Globus pallidus (tissue), 1 donor: ENCODE measurements around the gene RNASEH2B.

Source experiments
- DNase-seq: peaks from one replicate; pipeline ENCODE4 v3.0.0-alpha.2; 2015; ENCODE audit warnings: low spot score

RNASEH2B gene

DNA sequence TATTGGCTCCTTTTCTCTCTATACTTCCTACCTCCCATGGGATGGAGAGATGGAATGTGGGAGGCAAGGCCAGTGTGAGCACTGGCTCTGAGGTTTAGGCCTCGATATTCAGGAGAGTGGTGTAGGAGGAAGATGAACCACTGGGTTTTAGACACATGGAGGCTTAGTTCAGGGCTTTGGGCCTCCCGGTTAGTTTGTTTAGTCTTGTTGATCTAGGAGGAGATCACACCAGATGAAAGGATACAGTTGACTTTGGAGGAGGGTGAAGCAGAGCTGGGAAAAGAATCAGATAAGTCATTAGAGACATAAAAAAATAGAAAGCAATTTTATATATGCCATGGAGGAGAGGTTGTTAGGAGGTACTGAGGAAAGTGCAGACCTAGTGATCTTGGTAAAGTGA is 30.9 kb downstream of the RNASEH2B start:
- DNase-seq = no peak

DNA sequence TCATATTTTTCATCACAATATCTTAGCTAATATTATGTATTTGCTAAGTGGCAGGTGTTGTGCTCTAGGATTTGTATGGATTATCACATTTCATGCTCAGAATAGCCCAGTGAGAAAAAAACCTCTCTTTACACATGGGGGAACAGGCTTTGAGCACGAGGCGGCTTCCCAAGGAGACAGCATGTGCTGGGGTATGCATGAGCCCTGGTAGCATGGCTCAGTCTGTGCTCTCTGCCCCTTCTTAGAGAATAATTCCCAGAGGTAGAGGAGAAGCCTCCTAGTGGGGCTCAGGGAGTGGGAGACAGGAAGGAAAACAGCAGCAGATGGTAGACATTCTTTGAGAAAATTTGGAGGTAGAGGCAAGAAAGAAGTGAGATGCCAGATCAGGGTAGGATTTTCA is 31.6 kb downstream of the RNASEH2B start:
- no peak for DNase-seq

DNA sequence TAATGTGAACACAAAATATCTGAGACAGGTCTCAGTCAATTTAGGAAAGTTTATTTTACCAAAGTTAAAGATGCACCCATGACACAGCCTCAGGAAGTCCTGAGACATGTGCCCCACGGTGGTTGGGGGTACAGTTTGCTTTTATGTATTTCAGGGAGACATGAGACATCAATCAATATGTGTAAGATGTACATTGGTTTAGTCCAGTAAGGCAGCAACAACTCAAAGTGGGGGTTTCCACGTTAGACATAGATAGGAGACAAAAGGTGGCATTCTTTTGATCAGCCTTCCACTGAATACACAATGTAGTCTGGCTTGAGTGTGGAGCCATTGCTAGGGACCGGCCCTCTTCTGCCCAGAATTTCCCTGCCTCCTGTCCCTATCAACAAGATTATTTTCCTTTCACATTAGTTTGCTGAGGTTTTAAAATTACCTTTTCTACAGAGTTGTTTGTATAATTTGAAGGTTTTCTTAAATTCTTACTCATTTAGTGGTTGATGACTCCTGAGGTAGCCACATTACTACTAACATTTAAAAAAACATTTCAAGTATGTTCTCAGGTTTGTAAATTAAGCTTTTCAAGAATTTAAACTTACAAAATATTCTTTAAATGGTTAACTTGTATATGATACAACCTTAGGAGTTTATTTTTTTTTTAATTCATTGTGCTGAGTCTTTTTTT is 33.2 kb downstream of the RNASEH2B start:
- DNase-seq = no peak

DNA sequence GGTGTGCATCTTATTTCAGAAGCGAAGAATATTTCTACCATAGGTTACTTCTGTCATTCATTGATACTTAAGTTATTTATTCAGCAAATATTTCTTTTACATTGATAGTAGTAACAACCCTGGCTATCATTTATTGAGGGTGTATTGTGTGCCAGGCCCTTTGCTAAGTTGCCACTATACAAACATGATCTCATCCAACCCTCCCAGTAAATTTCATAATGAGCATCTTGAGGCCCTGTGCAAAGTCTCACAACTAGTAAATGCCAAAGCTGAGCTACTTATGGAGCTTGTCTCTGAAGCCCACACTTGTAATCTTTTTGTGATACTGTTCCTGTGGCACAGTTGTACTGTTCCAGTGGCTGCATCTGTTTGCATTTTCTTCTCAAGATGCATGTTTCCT is 36.1 kb downstream of the RNASEH2B start:
- DNase-seq = no peak

DNA sequence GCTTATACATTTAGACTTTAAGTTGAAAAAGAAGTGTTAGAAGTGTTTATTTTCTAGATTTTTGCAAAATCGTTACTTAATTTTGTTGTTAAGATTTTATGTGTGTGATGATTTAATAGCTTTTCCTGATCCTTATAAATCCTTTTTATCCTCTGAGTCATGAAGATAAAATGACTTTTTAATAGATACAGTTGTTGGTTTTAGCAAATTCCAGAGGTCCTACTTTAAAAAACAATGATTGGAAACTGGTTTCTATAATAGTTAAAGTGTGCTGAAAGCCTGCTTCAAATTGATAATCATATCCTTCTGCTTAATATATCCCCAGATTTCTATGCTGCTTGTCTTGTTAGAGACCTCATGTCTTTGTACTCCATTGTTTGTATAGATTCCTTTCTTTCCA is 39.0 kb downstream of the RNASEH2B start:
- DNase-seq = no peak

DNA sequence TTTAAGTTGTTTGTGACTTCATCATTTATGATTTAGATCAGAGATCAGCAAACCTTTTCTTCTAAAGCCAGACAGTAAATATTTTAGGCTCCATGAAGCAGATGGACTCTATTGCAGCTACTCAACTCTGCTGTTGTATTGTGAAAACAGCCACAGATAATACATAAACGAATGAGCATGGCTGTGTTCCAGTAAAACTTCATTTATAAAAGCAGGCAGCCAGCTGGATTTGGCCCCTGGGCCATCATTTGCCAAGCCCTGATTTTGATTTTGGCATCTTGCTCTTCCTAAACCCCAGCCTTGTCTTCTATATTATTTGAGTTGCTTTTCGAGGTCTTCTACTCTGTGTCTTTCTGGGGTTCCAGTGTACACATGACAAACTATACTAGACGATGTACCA is 41.3 kb downstream of the RNASEH2B start:
- no peak for DNase-seq

DNA sequence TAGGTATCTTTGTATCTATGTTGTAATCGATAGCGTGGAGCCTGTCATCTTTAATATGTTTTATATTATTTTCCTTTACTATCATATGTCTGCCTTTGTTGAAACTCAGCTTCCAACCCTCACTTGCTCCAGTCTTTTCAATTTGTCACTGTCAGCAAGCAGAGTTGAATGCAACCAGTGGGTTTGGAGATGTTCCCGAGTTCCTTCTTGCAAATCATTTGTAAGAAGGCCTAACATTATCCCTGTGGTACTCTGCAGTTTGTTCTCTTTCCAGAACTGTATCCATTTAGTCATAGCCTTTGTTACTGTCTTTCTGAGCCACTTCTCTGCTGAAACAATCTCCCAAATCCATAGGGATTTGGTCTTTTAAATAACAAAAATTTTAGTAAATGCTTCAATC is 41.8 kb downstream of the RNASEH2B start:
- no peak for DNase-seq

DNA sequence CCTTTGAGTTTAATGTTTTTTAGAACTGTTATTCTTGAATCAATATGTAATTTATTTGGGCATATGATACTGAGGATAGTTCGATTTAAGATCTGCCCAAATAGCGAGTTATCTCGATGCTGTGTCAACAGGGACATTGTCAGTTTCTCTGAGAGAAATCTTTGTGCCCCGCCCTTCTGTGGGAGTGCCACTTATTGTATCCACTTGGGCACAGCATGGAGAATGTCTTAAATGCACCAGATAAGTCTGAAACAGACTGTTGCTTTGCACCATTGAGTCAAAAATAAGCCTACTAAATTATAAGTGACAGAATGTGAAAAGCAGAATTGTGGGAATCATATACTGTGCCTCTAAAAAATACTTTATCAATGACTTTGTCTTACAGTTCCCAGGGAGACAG is 45.6 kb downstream of the RNASEH2B start:
- DNase-seq = no peak

DNA sequence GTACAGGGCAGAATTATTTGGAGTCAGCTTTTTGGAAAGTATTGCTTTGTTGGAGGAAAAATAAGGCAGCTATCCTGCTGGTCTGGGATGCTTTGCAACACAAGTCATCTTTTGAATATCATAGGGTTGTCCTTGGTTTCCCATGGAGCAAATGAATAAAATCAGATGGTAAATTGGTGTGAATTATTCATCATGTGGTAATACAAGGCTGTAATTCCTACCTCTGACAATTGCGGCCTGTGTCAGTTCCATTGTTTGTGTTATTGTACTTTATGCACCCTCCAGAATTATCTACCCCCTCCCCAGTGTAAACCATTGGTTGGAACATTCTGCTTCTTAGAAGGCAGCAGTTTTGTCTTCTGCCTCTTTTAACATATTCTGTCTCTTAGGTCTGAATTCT is 46.2 kb downstream of the RNASEH2B start:
- DNase-seq = no peak

DNA sequence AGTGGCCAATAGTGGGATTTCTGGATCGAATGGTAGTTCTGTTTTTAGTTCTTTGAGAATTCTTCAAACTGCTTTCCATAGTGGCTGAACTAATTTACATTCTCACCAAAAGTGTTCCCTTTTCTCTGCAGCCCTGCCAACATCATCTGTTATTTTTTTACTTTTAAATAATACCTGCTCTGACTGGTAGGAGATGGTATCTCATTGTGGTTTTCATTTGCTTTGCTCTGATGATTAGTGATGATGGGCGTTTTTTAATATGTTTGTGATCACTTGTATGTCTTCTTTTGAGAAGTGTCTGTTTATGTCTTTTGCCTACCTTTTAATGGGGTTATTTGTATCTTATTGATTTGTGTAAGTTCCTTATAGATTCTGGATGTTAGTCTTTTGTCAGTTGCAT is 48.0 kb downstream of the RNASEH2B start:
- DNase-seq = no peak

DNA sequence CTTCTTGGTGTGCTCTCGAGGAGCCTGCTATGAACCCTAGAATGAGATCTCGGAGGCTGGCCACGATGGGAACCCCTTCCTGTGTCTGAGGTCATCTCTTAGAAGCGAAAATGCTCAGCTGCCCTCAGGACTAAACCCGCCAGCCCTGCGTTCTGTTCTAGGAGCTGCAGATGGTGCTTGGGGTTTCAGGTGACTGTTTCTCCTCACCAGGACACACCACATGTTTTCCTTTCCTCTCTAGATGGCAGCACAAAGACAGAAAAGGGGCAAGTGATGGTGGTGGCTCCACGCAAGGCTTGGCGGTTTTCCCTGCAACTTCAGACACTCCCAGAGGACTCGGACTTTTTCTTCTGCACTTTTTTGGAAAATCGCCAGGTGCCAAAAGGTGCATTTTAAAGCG is 60.1 kb downstream of the RNASEH2B start:
- no peak for DNase-seq

DNA sequence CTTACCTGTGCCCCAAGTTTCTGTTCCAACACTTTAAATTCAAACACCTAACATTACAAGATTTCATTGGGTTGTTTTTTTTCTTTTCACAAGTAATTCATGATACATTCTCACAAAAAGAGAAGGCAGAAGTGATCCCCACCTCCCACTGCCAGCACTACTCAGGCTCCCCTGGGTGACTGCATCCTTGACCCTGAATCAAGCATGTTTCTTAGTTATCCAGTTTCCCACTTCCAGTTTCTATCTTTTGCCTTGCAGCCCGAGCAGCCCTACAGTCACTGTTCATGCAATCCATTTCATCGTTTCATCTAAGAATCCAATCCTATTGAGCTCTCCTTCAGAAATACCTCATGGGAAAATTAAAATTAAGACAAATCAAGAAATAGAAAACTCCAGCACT is 61.4 kb downstream of the RNASEH2B start:
- DNase-seq = no peak

DNA sequence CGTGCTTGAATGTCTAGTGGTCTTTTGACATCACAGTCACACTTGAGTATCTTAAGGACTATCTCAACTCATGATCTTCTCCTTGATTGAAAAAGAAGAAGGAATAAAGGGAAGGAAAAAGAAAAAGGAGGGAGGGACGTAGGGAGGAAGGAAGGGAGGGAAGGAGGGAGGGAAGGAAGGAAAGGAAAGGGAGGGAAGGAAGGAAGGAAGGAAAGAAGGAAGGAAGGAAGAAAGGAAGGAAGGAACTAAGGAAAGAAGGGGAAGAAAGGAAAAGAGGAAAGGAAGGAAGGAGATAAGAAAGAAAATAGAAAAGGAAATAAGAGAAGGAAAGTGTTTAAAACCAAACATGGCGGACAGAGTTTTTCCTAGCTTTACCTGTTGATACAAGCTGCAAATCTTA is 64.7 kb downstream of the RNASEH2B start:
- DNase-seq = no peak

DNA sequence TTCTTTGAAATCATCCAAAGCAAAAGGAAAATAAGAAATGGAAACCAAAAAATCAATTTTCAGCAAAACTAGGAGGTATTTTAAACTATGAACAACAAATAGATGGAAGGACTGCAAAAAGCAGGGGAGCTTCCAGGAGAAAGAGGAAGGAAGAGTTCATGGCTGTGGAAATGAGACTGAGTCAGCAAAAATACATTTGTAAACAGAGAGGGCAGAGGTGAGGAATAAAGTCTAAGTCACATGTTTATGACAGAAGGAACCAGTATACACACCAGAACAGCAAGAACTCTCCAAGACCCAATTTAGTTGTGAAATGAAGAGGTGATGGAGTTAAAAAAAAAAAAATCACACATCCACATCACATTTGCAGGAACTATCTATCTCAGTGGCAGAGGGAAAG is 69.6 kb downstream of the RNASEH2B start:
- no peak for DNase-seq

DNA sequence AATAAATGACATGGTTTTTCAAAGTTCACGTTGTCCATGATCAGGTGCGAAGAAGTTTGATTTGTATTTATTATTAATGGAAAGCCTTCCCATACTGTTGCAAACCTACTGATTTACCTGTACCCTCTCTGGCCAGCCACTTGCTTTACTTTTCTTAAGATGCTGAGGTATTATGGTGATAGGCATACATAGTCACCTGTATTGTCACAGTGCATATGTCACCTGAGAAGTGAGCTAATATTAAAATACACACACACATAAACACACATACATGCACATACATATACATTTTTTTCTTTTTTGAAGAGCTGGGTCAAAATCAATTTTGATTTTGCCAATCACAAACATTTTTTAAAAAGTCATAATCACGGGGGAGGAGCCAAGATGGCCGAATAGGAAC is 72.1 kb downstream of the RNASEH2B start:
- DNase-seq = no peak

DNA sequence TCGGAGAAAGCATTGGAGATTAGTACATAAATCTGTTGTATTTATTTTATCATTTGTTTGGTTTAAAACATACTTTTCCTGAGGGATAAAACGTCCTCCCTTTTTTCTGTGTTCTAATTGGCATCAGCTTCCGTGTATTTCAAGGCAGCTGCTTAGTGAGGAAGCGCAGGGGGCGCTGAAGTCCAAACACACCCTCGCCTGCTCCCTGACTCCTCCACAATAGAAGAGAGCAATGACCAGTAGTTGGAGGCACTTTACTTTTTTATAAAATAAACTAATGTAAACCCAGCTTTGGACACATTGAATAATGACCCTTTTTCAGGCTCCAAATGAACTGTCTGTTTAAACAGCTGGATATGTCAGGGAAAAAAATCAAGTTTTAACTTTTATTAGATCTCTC is 79.9 kb downstream of the RNASEH2B start:
- DNase-seq = peak; percentile 15

DNA sequence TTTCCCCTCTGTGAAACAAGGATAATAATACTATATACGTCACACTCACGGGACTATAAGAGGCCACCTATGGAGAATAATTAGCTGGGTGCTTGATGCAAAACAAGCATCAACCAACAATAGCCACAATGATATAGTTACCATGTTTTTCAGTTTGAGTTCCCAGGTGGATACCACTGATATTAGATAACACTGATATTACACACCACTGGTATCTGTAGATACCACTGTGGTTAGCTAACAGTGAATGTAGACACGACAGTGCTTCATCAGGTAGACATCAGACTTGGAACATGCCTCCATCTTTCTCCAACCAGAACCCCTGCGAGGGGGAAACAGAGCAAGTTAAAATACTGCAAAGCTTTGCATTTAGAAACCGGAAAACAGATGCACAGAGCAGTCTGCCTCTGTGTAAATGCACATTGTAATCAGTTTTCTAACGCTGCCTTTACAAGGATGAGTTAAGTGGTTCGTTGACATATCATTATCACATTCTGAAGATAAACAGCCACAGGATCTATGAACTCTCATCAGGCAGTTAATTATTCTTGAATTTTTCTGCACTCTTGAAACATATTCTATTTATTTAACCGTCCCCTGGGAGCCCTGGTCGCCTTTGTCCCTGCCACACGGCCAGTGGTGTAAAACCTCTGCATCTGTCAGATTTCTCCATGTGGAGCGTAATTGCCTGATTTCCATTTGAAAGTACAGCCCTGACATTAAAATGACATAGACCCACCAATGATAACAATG is 80.7 kb downstream of the RNASEH2B start:
- DNase-seq = no peak

DNA sequence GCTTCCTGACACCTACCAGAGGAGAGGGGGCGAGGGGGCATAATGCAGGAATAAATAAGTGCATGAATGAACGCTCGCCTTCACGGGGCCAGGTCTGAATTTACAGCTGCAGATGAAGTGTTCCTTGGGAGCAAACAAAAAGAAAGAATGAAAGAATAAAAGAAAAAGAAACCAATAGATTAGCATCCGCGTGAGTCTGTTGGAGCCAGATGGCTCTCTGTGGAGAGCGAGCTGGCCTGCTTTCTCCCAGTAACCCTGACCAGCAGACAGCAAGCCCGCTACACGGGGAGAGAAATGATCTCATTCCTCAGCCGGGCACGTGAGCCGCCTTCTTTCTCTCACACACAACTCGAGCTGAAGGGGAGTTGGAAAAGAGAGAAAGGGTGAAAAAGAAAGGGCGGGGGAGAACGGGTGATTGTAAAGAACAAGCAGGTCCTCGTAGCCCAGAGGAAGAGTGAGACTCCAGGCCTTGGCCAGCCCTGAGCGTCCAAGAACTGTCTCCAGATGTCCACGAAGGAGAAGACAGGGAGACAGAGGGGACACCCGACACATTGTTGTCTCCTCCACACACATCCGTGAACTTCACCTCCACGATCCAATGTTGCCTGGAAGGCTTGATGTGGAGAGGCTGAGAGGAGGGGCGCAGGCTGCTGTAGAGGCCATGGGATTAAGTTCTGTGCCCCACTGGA is 81.4 kb downstream of the RNASEH2B start:
- DNase-seq = peak; percentile 29

DNA sequence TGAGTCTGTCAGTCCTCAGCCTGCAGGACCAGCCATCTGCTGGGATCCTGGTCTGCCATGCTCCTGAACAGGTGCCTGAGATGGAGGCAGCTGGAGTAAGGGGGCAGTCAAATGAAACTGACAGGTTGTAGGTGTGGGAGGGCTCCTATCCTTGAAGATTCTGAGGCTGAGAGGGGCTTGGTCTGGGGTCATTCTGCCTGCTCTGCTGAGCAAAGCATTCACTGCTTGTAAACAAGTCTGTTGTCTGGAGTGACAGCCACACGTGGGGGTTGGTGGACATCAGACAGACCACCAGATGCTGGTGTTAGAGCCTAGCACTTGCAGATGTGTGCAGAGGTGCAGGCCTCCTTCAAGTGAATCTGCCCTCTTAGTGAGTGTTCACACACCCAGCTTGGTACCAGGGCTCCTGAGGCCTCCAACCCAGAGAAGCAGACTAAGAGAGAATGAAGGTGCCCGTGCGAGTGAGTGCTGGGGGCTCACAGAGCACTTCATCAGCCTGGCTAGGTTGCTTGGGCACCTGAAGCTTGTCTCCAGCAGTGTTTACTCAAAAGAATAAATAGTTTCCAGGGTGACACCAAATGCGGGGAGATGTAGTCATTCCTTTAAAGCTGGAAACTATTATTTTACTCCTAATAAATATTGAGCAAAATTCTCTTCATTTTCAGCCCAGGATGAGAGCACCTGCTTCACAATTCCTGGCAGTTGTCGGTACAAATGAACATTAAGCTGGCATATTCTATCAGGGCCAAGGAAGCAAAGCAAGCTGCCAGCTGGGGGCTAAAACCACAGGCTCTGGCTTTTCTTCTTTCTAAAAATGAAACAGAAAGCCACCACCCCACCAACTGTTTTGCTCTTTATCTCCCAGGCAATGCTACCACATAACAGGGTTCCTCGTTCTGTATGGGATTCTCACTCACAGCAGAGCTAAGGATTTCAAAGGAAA is 82.3 kb downstream of the RNASEH2B start:
- DNase-seq = no peak

DNA sequence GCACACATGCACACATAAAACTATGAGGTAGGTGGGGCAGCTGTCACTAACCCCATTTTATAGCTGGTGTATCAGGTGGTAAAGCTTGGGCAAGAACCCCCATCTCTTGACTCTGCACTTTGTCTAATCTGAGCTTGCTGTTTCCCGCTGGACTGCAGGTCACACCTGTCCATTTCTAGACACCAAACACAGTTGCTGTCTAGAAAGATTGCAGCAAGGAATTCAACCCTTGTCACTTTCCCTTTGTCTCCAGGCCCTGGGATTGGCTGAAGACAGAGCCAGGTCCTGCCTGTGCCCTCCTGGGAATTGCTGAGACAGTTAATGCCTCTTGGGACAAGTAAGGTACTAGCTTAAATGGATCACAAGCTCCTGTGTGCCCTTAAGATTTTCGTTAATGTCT is 83.8 kb downstream of the RNASEH2B start:
- no peak for DNase-seq

DNA sequence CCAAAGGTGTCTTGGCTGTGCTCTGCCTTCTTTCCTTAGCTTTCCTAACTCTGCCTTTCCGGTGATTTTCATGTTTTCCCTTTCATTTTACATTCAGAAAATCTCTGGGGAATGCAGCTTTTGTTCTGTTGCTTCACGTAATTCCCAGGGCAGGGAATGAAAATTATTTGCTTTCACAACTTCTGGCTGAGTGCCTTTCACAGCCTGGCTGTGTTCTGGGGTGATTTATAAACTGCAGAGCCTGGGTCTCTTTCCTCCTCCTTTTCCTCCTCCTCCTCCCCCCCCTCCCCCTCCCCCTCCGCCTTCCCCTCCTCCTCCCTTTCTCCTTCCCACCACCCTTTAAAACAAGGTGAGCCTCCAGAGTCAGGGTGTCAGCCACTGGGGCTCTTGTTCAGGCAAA is 84.3 kb downstream of the RNASEH2B start:
- DNase-seq = no peak

DNA sequence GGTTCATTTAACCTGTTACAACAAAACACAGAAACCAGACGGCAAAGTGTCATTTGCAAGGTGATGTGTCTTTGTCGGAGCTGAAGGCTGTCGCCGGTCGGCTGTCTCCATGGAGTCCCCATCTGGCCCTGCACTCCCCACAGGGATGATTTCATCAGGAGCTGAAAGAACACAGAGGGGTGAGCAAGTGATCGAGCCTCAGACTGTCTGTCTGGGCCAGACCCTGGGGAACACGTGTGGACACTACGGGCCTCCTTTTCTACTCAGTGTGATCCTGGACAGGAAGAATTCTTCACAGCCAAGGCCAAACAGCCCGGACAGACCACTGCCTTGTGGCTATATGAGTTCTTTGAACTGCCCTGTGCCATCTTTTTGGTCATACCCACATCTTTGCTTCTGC is 85.1 kb downstream of the RNASEH2B start:
- no peak for DNase-seq
